ENCODE results near the gene C1orf167. TPM values are rescaled to one million over a fixed set of nuclear protein-coding genes. Genes with fewer than 3 reads are reported as not detected.

C1orf167 gene
- total RNA-seq, 1 donor from 2014 or later, result 0.18 TPM

DNA sequence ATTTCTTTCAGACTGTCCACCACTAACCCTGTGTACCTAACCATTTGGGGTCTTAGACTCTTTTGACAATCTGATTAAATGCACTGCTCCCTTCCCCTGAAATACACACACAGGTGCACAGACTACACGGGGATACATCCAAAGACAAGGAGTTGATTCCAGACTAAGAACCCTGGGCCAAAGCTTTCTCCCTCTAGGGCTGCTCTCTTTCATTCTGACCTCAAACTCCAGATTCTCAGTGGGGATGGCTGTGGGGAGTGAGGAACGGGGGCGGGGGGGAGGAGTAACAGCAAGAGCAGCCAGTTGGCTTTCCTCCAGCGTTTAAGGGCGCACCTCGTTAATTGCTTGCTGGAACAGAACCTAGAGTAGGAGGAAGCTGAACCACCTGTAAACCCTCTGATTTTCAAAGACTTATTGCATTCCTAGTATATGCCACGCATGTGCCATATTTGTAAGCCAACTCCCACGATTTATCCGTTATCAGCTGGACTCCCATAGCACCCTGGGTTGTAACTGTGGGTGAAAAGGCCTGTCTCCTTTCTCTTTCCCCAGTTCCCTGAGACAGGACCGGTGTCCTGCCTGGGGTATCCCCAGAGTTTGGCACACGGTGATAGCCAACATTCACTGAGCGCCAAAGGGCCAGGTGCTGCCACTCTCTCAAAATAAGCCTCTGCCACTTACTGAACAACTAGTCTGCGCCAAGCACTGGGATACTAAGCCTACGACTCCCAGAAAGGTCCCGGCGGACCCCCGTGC, 42.9 kb downstream of the C1orf167 start:
- no peaks in the 10 kb centered on the region for H3K9me3 Mint-ChIP-seq
- H3K27ac Mint-ChIP-seq, result peak overlapping the region; percentile 98
- no peak for TF ChIP-seq CTCF (IDR thresholded peaks at IDR 0.05; ENCODE audit: unreplicated experiment)
- no peak for DNase-seq (ENCODE audit: low spot score in 2 of 2, unreplicated experiment in 2 of 2)
- H3K27me3 Mint-ChIP-seq (ENCODE audit: low read depth), result no peaks in the 10 kb centered on the region
- H3K36me3 Mint-ChIP-seq, result peaks cover 12% of the 10 kb centered on the region
- peaks cover 57% of the 10 kb centered on the region for H3K4me1 Mint-ChIP-seq
- H3K4me3 Mint-ChIP-seq, result peak overlapping the region; percentile 98

DNA sequence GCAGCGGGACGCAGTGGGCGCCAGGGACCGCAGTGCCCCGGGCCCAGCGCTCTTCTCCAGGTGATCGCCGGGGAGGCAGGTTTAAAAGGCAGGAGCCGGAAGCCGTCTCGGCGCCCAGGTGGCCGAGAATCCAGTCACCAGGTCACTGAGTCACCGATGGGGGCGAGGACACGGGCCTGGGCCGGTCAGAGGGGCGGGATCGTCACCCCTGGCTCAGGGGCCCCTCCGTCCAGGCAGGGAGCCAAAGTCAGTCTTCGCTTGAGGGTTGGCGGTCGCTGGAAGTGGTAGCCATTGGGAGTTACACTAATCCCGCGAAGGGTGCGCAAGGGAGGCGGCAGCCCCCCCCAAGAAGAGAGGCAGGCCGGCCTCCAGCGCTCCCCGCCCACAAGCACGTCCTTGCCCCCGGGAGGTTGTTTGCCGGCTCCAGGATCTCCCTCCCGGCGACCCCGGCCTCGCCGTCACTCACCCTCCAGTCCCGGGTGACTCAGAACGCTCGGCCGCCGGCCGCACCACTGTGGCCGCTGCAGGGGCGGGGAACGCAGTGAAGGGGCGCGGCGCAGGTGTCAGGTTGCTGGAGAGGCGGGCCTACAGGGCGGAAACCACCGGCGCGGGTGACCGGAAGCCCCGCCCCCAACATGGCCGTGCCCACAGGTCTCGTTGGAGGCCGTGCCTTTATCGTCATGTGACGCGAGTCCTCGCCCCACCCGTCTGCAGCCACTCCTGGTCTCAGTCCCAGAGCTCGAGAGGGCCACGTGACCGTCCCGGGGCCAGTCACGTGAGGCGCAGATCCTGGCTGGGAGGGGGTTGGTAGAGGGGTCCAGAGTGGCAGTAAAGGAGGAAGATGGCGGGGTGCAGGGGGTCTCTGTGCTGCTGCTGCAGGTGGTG, 43.7 kb downstream of the C1orf167 start, which contains the start of the genes CLCN6 and MTHFR:
TSS of gene CLCN6 (plus strand) at position 770 of the 885 bp plus-strand sequence. CDS start at position 842, 72 bp downstream.
TSS of gene MTHFR (minus strand) at position 543 of the 885 bp plus-strand sequence. CDS start 2,848 bp downstream, outside the sequence.
- Mint-ChIP-seq H3K27ac (peak within 1 kb of the TSS; percentile 98), H3K4me3 (peak within 1 kb of the TSS; percentile 98), H3K27me3 (ENCODE audit: low read depth) (no peaks in the 10 kb centered on the region), H3K9me3 (no peaks in the 10 kb centered on the region), H3K4me1 (peaks cover 57% of the 10 kb centered on the region), H3K36me3 (peaks cover 5% of the 10 kb centered on the region)
- peak; percentile 99 for DNase-seq (ENCODE audit: low spot score in 2 of 2, unreplicated experiment in 2 of 2)
- TF ChIP-seq CTCF (IDR thresholded peaks at IDR 0.05; ENCODE audit: unreplicated experiment), result no peak

DNA sequence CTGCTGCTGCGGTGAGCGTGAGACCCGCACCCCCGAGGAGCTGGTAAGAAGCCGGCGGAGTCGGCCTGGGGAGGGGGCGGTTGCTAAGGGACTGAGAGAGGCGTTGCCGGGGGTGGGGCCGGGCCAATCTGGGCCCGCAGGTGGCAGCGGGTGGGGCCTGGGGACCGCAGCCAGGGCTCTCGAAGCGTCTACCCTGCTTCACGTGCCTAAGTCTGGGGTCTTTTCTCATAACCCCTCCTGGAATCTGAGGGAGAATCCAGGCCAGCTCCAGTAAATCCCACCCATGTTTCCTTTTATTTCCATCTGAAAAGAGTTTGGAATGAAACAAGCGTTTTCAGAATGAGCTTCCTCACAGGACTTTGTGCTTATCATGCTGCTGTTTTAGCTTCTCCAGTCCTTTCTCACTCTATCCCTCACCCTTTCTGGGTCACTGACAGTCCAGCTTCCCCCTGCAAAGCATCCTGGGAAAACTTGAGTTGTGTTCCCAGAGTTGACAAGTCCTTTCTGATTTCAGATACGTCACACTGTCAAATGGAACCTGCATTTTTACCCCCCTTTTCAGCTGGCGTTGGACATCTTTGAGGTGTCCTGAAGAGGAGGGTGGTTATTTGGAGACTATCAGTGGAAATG, 44.4 kb downstream of the C1orf167 start:
- Mint-ChIP-seq H3K27ac (peak overlapping the region; percentile 98), H3K4me3 (peak overlapping the region; percentile 98), H3K36me3 (peaks cover 3% of the 10 kb centered on the region), H3K27me3 (ENCODE audit: low read depth) (no peaks in the 10 kb centered on the region), H3K9me3 (no peaks in the 10 kb centered on the region), H3K4me1 (peaks cover 56% of the 10 kb centered on the region)
- TF ChIP-seq CTCF (IDR thresholded peaks at IDR 0.05; ENCODE audit: unreplicated experiment), result no peak
- no peak for DNase-seq (ENCODE audit: low spot score in 2 of 2, unreplicated experiment in 2 of 2)

GRCh38 chr1:11807133-11807532, 45.1 kb downstream of the C1orf167 start:
- H3K27ac Mint-ChIP-seq, result peak overlapping the region; percentile 98
- no peak for TF ChIP-seq CTCF (IDR thresholded peaks at IDR 0.05; ENCODE audit: unreplicated experiment)
- H3K9me3 Mint-ChIP-seq, result no peaks in the 10 kb centered on the region
- DNase-seq (ENCODE audit: low spot score in 2 of 2, unreplicated experiment in 2 of 2), result no peak
- H3K36me3 Mint-ChIP-seq, result peaks cover 3% of the 10 kb centered on the region
- peaks cover 52% of the 10 kb centered on the region for H3K4me1 Mint-ChIP-seq
- peak overlapping the region; percentile 98 for H3K4me3 Mint-ChIP-seq
- H3K27me3 Mint-ChIP-seq (ENCODE audit: low read depth), result no peaks in the 10 kb centered on the region

DNA sequence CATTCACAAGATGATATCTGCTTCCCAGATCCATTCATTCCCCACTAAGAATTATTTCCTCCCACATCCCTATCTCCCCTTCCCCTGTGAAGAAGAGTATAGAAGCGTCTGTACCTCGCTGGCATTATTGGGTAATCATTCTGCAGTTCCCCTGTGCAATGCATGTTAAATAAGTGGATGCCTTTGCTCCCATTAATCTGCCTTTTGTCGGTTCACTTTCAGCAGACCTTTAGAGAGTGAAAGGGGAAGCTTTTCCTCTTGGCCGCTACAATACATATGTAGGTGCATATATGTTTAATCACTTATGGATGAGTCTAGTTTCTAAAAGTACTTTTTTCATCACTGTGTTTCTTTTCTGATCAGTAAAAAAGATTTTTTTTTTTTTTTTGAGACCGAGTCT, 51.0 kb downstream of the C1orf167 start:
- H3K4me3 Mint-ChIP-seq, result no peak overlapping the region
- H3K36me3 Mint-ChIP-seq, result peaks cover 21% of the 10 kb centered on the region

More for the DNA sequence above, 51.0 kb downstream of the C1orf167 start:
- H3K27ac Mint-ChIP-seq, result no peak overlapping the region
- no peak for DNase-seq (ENCODE audit: low spot score in 2 of 2, unreplicated experiment in 2 of 2)
- no peaks in the 10 kb centered on the region for H3K9me3 Mint-ChIP-seq
- no peaks in the 10 kb centered on the region for H3K27me3 Mint-ChIP-seq (ENCODE audit: low read depth)
- no peak for TF ChIP-seq CTCF (IDR thresholded peaks at IDR 0.05; ENCODE audit: unreplicated experiment)
- H3K4me1 Mint-ChIP-seq, result peaks cover 5% of the 10 kb centered on the region

All from mesothelial cell of epicardium (in vitro differentiated cells).